Measurements from ENCODE around the gene PLPP6.

The PLPP6 gene

GRCh38 chr9:4700091-4700490 is 38.0 kb downstream of the PLPP6 start:
- DNase-seq (ENCODE audit: low read depth): no peak

GRCh38 chr9:4700932-4701331 is 38.8 kb downstream of the PLPP6 start:
- DNase-seq (ENCODE audit: low read depth): no peak

GRCh38 chr9:4701526-4701925 is 39.4 kb downstream of the PLPP6 start:
- DNase-seq (ENCODE audit: low read depth): no peak

GRCh38 chr9:4704129-4704528 is 42.0 kb downstream of the PLPP6 start:
- DNase-seq (ENCODE audit: low read depth): no peak

- DNase-seq (ENCODE audit: low read depth): no peak
These were observed 43.9 kb downstream of the PLPP6 start for GRCh38 chr9:4706021-4706420.

GRCh38 chr9:4706971-4707622 is 45.0 kb downstream of the PLPP6 start:
- DNase-seq (ENCODE audit: low read depth): no peak

GRCh38 chr9:4709380-4709779 is 47.3 kb downstream of the PLPP6 start:
- no peak for DNase-seq (ENCODE audit: low read depth)

GRCh38 chr9:4713849-4714248 is 51.8 kb downstream of the PLPP6 start:
- DNase-seq (ENCODE audit: low read depth): no peak

- DNase-seq (ENCODE audit: low read depth): no peak
These were observed 52.3 kb downstream of the PLPP6 start for GRCh38 chr9:4714266-4715016.

Data from fibroblast of the conjunctiva (primary cell).